Tibial nerve (tissue), 4 donors: Measurements from ENCODE around the gene SNCA.

Experiments
- EP300 ChIP-seq, 2 donors: sonication (generic); formaldehyde crosslinking; IDR thresholded peaks; one replicate each; pipeline ENCODE4 v1.6.1; 2017; ENCODE audit warnings: antibody characterized with exemption in 2 of 2, mild to moderate bottlenecking in 1 of 2
- POLR2A ChIP-seq, 2 donors: fragments of 450-650 bp; IDR thresholded peaks; one replicate each; pipeline ENCODE4 v1.6.1; 2017; ENCODE audit warnings: antibody characterized with exemption in 2 of 2, mild to moderate bottlenecking in 2 of 2, moderate library complexity in 2 of 2
- TF ChIP-seq, protein P1 (sequence below), 5 experiments: fragments of 200-600 bp in 3 of 5; fragments of 450-650 bp in 2 of 5; sonication (generic) in 3 of 5; IDR thresholded peaks; one replicate each; pipeline ENCODE4 v1.5.1; 2016 to 2019; ENCODE audit warnings: antibody characterized with exemption in 5 of 5, mild to moderate bottlenecking in 3 of 5, moderate library complexity in 2 of 5

DNA sequence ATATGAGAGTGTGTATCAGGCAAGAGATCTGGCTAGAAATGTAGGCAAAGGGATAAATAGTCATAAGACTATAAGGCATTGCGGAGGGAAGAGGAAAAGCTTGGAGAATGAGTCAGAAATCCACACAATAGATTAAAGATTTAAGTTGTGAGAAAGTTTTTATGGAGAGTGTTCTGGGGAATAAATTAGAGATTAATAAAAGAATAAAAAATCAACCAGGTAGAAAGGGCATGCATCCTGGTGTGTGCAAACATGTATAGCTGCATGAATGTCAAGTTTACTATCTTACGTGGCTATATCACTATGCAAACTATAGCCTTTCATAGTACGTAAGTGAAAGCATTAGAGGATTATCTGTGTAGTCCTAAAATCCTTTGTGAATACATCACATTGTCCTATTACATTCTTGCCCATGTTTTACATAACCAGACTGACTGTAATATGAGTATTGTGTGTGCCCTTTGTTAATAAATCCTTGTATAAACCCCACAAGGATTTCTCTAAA lies 36.9 kb downstream of the SNCA start:
- TF ChIP-seq EP300 (IDR thresholded peaks at IDR 0.05) = no peak
- TF ChIP-seq POLR2A (IDR thresholded peaks at IDR 0.05) = no peak
- TF ChIP-seq, protein P1, sequence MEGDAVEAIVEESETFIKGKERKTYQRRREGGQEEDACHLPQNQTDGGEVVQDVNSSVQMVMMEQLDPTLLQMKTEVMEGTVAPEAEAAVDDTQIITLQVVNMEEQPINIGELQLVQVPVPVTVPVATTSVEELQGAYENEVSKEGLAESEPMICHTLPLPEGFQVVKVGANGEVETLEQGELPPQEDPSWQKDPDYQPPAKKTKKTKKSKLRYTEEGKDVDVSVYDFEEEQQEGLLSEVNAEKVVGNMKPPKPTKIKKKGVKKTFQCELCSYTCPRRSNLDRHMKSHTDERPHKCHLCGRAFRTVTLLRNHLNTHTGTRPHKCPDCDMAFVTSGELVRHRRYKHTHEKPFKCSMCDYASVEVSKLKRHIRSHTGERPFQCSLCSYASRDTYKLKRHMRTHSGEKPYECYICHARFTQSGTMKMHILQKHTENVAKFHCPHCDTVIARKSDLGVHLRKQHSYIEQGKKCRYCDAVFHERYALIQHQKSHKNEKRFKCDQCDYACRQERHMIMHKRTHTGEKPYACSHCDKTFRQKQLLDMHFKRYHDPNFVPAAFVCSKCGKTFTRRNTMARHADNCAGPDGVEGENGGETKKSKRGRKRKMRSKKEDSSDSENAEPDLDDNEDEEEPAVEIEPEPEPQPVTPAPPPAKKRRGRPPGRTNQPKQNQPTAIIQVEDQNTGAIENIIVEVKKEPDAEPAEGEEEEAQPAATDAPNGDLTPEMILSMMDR (IDR thresholded peaks at IDR 0.05) = no peak
